Loucy (cell line): ENCODE data around the gene KIRREL3.

Experiments used
- EZH2phosphoT487 ChIP-seq: fragments of 200-600 bp; IDR thresholded peaks from 2 replicates; pipeline ENCODE4 v1.6.1; 2018; ENCODE audit warnings: antibody characterized with exemption, mild to moderate bottlenecking, moderate library complexity, borderline replicate concordance
- TF ChIP-seq, protein P1 (sequence below): fragments of 200-600 bp; sonication (generic); conservative IDR thresholded peaks from 2 replicates; pipeline ENCODE4 v1.5.1; 2014; ENCODE audit warnings: mild to moderate bottlenecking, antibody characterized with exemption, low read length

DNA sequence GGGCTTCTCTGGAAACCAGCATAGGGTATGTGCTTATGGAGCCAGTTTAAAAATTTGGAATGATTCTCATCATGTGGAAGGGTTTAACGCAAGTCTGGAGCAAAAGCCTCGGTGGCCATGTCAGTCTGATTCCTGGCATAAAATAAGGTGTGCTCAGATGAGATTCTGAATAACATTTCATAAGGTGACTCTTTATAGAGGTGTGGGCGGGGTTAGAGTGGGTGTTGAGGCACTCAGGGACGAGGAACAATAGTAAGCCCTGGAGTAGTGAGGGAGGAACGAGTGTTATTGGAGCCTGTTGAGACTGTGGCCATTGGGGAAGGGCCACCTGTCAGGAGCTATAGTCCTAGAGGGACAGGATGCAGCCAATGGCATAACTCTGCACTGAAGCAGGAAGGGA, 13.0 kb upstream of the KIRREL3 start:
- TF ChIP-seq, protein P1, sequence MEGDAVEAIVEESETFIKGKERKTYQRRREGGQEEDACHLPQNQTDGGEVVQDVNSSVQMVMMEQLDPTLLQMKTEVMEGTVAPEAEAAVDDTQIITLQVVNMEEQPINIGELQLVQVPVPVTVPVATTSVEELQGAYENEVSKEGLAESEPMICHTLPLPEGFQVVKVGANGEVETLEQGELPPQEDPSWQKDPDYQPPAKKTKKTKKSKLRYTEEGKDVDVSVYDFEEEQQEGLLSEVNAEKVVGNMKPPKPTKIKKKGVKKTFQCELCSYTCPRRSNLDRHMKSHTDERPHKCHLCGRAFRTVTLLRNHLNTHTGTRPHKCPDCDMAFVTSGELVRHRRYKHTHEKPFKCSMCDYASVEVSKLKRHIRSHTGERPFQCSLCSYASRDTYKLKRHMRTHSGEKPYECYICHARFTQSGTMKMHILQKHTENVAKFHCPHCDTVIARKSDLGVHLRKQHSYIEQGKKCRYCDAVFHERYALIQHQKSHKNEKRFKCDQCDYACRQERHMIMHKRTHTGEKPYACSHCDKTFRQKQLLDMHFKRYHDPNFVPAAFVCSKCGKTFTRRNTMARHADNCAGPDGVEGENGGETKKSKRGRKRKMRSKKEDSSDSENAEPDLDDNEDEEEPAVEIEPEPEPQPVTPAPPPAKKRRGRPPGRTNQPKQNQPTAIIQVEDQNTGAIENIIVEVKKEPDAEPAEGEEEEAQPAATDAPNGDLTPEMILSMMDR, result no peak
- TF ChIP-seq EZH2phosphoT487, result no peak
